Mucosa of stomach (tissue), 1 donor: ENCODE results near the gene TMEM250.

ENCODE experiments used
- H3K27me3 ChIP-seq: one replicate; pipeline ENCODE4 v1.7.0; 2013; ENCODE audit warnings: mild to moderate bottlenecking, low read length; ENCODE audit not compliant: control insufficient read depth, insufficient read depth
- H3K36me3 ChIP-seq: one replicate; pipeline ENCODE4 v1.7.0; 2013; ENCODE audit warnings: low read length; ENCODE audit not compliant: control insufficient read depth, insufficient read depth
- H3K4me1 ChIP-seq: one replicate; pipeline ENCODE4 v1.7.0; 2013; ENCODE audit warnings: mild to moderate bottlenecking, low read length; ENCODE audit not compliant: control insufficient read depth, insufficient read depth
- H3K4me3 ChIP-seq: one replicate; pipeline ENCODE4 v1.7.0; 2013; ENCODE audit warnings: low read length
- H3K9ac ChIP-seq: one replicate; pipeline ENCODE4 v1.7.0; 2013; ENCODE audit warnings: mild to moderate bottlenecking, low read length, moderate library complexity
- H3K9me3 ChIP-seq: one replicate; pipeline ENCODE4 v1.7.0; 2013; ENCODE audit warnings: mild to moderate bottlenecking, low read length, moderate library complexity; ENCODE audit not compliant: control insufficient read depth
- donor health status: Pancreatic carcinoma.

The TMEM250 gene

DNA sequence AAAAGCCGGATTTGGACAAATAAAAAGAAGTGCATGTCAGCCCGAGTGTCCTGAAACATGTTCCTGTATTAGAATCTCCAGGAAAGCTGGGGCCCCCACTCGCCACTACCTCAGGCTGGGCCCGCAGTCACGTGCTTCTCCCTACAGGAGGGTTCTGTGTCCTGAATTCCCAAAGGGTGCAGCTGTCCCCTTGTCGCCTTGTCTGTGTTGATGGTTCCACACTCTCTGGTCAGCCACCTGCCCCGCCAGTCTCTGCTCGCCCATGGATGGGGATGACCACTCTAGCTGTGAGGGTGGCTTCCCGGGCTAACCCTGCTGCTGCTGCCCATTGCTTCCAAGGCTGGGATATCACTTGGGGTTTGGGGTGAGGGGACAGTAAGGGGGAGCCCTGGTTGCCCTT lies 3.1 kb upstream of the TMEM250 start:
- peaks cover 13% of the 10 kb centered on the region for H3K27me3 ChIP-seq
- no peak overlapping the region for H3K4me3 ChIP-seq
- no peak overlapping the region for H3K9ac ChIP-seq
- H3K9me3 ChIP-seq: no peaks in the 10 kb centered on the region
- H3K4me1 ChIP-seq: peaks cover 26% of the 10 kb centered on the region
- H3K36me3 ChIP-seq: no peaks in the 10 kb centered on the region

DNA sequence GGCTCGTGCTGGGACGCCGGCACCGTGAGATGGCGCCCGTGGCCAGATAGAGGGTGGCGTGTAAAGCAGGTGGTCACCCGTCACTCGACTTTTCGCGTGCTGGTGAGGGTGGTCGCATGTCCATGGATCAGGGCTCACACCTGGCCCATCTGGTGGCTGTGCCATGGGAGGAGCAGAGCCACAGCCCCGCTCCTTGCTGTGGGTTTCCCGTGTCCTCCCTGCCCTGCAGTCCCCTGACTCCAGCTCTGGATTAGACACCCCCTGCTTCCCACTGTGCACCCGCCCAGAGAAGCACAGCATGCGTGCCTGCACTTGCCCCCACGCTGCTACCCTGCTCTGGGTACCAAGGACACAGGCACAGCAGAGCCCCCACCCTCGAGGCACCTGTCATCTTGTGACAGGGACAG lies 1.8 kb upstream of the TMEM250 start:
- Histone ChIP-seq H3K4me1 (peaks cover 26% of the 10 kb centered on the region), H3K9ac (no peak overlapping the region), H3K9me3 (no peaks in the 10 kb centered on the region), H3K4me3 (no peak overlapping the region), H3K36me3 (peaks cover 2% of the 10 kb centered on the region), H3K27me3 (peaks cover 13% of the 10 kb centered on the region)

DNA sequence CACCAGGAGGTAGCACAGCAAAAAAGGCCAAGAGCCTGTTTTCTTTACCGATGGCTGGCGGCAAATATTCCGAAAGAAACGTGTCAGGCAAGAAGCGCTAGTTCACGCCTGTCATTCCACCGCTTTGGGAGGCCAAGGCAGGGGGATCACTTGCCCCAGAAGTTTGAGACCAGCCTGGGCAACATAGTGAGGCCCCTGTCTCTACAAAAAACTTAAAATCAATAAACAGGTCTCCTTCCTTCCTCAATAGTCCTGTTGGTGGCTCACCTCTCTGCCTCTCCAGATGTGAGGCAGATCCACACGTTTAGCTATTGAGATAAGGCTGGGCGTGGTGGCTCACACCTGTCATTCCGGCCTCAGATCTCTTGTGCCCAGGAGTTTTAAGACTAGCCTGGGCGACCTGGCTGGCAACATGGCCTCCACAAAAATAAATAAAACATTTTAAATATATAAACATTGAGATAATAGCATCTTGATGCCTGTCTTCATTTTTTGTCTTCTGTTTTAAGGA lies 1.3 kb upstream of the TMEM250 start:
- Histone ChIP-seq H3K36me3 (peaks cover 7% of the 10 kb centered on the region), H3K9ac (peak overlapping the region; percentile 72), H3K4me3 (peak overlapping the region; percentile 36), H3K4me1 (peaks cover 26% of the 10 kb centered on the region), H3K9me3 (no peaks in the 10 kb centered on the region), H3K27me3 (peaks cover 13% of the 10 kb centered on the region)

DNA sequence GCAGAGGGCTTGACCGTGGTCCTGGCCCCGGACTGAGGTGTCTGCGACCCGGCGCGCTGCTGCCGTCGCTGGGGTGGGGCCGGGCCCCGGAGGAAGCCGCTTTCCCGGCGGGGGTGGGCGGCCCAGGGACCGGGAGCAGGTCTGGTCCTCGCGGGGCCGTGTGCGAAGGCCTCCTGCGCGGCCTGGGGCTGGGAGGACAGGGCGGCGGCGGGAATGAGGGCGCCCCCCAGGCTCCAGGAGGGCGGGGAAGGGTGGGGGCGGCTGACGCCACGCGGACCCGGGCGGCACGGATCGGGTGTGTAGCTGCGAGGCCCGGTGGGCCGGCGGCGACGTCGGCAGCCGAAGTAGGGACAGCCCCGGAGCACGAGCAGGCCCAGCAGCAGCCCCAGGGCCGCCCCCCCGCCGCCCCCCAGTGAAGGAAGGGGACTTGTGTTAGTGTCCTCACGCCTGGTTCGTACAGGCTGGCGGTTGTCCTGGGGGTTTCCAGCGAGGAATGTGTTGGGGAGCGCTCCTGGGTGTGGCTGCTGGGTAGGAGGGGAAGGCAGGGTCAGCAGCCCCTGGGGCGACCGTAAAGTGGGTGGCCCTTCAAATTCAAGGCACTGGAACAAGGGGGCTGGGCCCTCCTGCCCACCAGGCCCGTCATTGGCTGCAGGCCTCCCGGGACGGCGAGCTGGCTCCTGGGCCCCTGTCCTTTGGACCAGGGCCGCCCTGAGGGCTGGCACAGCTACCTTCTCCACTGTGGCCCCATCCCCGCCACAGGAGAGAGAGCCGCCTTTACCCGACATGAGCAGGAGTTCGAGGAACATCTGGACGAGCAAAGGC lies 597 bp upstream of the TMEM250 start:
- Histone ChIP-seq H3K4me3 (peak overlapping the region; percentile 36), H3K9ac (peak overlapping the region; percentile 72), H3K9me3 (no peaks in the 10 kb centered on the region), H3K4me1 (peaks cover 26% of the 10 kb centered on the region), H3K36me3 (peaks cover 9% of the 10 kb centered on the region), H3K27me3 (peaks cover 8% of the 10 kb centered on the region)

- Histone ChIP-seq H3K36me3 (peaks cover 9% of the 10 kb centered on the region), H3K9me3 (no peaks in the 10 kb centered on the region), H3K27me3 (peaks cover under 1% of the 10 kb centered on the region), H3K4me1 (peaks cover 23% of the 10 kb centered on the region), H3K9ac (peak overlapping the region; percentile 72), H3K4me3 (peak overlapping the region; percentile 56)
These were observed 757 bp downstream of the TMEM250 start for GRCh38 chr9:136117916-136118319.

GRCh38 chr9:136117291-136117915 lies 1.3 kb downstream of the TMEM250 start:
- H3K4me1 ChIP-seq: peaks cover 21% of the 10 kb centered on the region
- H3K27me3 ChIP-seq: no peaks in the 10 kb centered on the region
- H3K36me3 ChIP-seq: peaks cover 9% of the 10 kb centered on the region
- H3K4me3 ChIP-seq: peak overlapping the region; percentile 56
- peak overlapping the region; percentile 72 for H3K9ac ChIP-seq
- H3K9me3 ChIP-seq: no peaks in the 10 kb centered on the region

GRCh38 chr9:136116360-136117098 lies 2.1 kb downstream of the TMEM250 start:
- no peaks in the 10 kb centered on the region for H3K9me3 ChIP-seq
- H3K9ac ChIP-seq: no peak overlapping the region
- peaks cover 9% of the 10 kb centered on the region for H3K36me3 ChIP-seq
- H3K4me1 ChIP-seq: peaks cover 23% of the 10 kb centered on the region
- no peak overlapping the region for H3K4me3 ChIP-seq
- H3K27me3 ChIP-seq: no peaks in the 10 kb centered on the region

- peaks cover 23% of the 10 kb centered on the region for H3K4me1 ChIP-seq
- no peak overlapping the region for H3K4me3 ChIP-seq
- peaks cover 9% of the 10 kb centered on the region for H3K36me3 ChIP-seq
- no peaks in the 10 kb centered on the region for H3K27me3 ChIP-seq
- H3K9ac ChIP-seq: no peak overlapping the region
- H3K9me3 ChIP-seq: no peaks in the 10 kb centered on the region
These were observed 2.9 kb downstream of the TMEM250 start for GRCh38 chr9:136115641-136116359.

- no peaks in the 10 kb centered on the region for H3K9me3 ChIP-seq
- no peaks in the 10 kb centered on the region for H3K27me3 ChIP-seq
- H3K9ac ChIP-seq: no peak overlapping the region
- H3K4me3 ChIP-seq: no peak overlapping the region
- H3K4me1 ChIP-seq: peaks cover 23% of the 10 kb centered on the region
- H3K36me3 ChIP-seq: peaks cover 9% of the 10 kb centered on the region
These were observed 3.5 kb downstream of the TMEM250 start for GRCh38 chr9:136115206-136115605.

DNA sequence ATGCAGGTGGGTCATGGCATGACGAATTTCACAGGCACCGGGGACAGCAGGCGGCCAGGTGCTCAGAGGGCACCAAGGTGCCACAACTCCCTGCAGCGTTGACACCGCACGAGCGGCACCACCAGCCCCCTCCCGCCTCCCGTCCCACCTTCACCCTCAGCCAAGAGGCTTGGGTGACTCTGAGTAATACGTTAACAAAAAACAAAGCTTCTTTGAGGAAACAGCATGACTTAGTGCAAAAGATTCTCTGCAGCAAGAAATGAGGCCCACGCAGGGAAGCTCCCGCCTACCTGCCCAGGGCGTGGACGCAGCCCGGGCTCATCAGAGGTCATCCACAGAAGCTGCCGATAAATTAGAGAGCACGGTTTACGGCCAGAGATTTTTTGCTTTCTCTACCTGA lies 4.1 kb downstream of the TMEM250 start:
- Histone ChIP-seq H3K9ac (no peak overlapping the region), H3K9me3 (no peaks in the 10 kb centered on the region), H3K4me3 (no peak overlapping the region), H3K27me3 (no peaks in the 10 kb centered on the region), H3K36me3 (peaks cover 9% of the 10 kb centered on the region), H3K4me1 (peaks cover 21% of the 10 kb centered on the region)

- Histone ChIP-seq H3K4me1 (peaks cover 37% of the 10 kb centered on the region), H3K9me3 (no peaks in the 10 kb centered on the region), H3K4me3 (no peak overlapping the region), H3K27me3 (no peaks in the 10 kb centered on the region), H3K9ac (no peak overlapping the region), H3K36me3 (peaks cover 9% of the 10 kb centered on the region)
These were observed 6.1 kb downstream of the TMEM250 start for GRCh38 chr9:136112541-136112940.
